Breast epithelium (tissue), 3 donors: Measurements from ENCODE around the gene PLEKHG4B.

ENCODE experiments used
- CTCF ChIP-seq, 3 donors: fragments of 450-650 bp; IDR thresholded peaks; one replicate each; pipeline ENCODE4 v1.5.1; 2016 to 2017; ENCODE audit warnings: antibody characterized with exemption in 3 of 3, mild to moderate bottlenecking in 3 of 3, moderate library complexity in 3 of 3
- POLR2AphosphoS5 ChIP-seq, 3 donors: sonication (generic); formaldehyde crosslinking; IDR thresholded peaks; one replicate each; pipeline ENCODE4 v1.6.1; 2017; ENCODE audit warnings: antibody characterized with exemption in 3 of 3

- TF ChIP-seq CTCF (IDR thresholded peaks at IDR 0.05), result no peak
- TF ChIP-seq POLR2AphosphoS5 (IDR thresholded peaks at IDR 0.05), result no peak
Observed at GRCh38 chr5:207599-207998, 115.6 kb downstream of the PLEKHG4B start.
